ENCODE data around the gene CACNA2D3.
"Not testable (repeated sequence)": the region's sequence is repeated elsewhere in the genome, so short reads cannot be mapped to it uniquely, and the experiment has no call there.

The CACNA2D3 gene

DNA sequence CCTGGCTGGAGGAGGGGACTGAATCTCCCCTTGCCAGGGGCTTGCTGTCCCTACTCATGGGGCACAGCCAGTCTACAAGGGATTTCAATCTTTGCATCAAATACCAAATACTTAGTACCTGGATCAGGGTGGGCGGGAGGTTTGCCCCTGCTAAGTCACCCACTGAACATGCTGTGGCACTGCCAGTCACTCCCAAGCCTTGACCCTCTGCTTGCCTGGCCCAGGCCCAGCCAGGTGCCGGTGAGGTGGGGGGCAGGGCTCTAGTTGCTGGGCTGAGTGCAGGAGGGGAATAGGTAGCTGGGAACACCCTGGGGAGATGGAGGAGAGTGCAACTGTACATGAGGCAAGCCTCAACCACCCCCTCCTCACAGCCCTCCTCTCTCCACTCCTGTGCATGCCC, 941.8 kb downstream of the CACNA2D3 start:
- no peak for DNase-seq

DNA sequence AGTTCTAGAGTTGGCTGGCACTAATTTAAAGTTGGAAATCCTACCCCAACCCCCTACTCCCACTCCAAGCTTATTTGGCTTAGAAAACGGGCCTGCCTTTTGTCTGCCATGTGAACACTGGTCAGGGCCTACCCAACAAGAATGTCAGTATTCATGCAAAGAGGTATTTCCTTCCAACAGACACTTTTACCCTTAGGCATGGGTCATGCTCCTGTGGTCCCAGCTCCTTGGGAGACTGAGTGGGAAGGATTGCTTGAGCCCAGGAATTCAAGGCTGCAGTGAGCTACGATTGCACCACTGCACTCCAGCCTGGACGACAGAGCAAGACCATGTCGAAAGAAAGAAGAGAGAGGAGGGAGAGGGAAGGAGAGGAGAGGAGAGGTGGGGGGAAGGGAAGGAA, 943.0 kb downstream of the CACNA2D3 start:
- DNase-seq, result no peak

- no peak for DNase-seq
These were observed 944.2 kb downstream of the CACNA2D3 start for GRCh38 chr3:55066551-55067047.

DNA sequence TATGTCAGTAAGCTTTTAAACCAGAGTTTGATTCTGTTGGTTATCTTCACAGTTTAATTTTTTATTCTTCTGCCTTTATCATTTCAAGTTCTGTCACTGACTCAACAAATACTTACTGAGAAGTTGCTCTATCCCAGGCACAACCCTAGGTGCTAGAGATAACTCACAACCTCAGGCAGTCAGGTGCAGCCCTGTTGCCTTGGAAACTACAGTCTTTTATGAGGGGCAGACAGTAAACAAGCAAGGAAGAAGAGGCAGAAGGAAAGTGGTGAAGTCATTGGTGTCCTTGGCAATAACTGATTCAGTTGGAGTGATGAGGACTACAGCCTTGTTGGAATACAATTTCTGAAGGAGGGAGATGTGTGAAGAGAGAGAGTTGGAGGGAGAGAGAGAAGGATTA, 947.6 kb downstream of the CACNA2D3 start:
- DNase-seq, result no peak

- DNase-seq, result no peak
These were observed 952.4 kb downstream of the CACNA2D3 start for GRCh38 chr3:55074796-55075195.

DNA sequence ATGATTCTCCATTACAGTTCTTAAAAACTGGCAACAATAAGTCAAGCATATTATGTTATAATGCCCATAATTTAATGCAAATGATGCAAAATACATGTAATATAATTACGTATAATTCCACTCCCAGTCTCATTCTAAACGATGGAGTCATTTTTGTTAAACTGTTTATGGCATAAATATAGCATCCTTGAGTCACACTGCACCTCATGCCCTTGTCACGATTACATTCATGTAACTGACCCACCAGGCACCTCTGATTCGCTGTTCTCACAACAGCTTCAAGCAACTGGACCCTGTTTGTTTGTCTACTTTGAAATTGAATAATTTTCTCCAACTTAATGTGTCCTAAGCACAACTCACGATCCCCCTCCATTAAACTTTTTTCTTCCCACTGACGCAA, 953.5 kb downstream of the CACNA2D3 start:
- DNase-seq, result no peak

DNA sequence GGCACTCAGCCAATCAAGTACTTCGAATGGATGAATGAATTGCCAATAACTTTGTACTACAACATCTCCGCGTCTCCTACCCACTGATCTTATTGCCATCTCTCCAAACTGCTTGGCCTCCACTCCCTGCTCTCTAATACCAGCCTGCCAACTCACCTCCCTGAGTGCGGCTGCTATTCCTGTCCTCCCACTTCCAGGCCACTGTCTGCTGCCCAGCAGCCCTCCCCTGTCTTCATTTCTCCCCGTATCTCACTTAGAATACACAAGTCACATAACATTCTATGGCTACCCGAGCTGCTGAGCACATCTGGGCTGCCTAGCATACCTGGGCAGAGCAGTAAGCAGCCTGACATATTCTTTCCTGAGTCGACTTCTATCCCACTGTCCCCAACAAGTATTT, 955.4 kb downstream of the CACNA2D3 start:
- DNase-seq, result no peak

GRCh38 chr3:55078876-55079275, 956.5 kb downstream of the CACNA2D3 start:
- no peak for DNase-seq

DNA sequence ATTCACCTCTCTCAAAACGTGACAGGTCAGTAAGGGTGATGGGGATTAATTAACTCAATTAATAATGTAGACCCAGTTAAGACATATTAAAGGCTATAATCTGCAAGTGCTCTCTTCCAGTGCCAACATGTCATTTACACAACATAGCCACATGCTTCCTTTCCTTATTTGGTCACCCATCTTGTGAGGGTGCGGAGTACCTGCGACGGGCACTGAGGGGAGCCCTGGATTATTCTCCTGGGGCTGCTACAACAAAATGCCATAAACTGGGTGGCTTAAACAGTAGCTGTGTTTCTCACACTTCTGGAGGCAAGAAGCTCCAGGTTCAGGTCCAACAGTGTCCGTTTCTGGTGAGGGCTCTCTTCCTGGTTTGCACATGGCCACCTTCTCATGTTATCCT, 962.9 kb downstream of the CACNA2D3 start:
- no peak for DNase-seq

- DNase-seq, result no peak
These were observed 966.9 kb downstream of the CACNA2D3 start for GRCh38 chr3:55089211-55089610.

DNA sequence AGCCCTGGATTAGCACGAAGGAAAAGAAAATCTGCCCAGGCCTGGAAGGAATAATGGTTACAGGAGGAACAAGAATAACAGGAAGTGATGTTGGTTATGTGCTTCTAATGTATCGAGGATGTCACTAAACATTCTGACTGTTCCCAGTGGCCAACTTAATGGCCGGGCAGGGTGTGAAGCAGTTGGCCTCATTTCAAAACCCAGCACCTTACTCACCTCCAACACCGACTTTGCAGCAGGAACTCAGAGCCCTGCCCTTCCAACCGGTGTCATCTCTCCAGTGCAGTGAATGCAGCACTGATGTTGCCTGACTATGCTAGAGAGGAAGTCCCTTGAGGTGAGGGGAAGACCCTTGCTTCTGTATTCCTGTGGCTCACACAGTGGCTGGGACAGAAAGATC, 967.9 kb downstream of the CACNA2D3 start:
- no peak for DNase-seq

DNA sequence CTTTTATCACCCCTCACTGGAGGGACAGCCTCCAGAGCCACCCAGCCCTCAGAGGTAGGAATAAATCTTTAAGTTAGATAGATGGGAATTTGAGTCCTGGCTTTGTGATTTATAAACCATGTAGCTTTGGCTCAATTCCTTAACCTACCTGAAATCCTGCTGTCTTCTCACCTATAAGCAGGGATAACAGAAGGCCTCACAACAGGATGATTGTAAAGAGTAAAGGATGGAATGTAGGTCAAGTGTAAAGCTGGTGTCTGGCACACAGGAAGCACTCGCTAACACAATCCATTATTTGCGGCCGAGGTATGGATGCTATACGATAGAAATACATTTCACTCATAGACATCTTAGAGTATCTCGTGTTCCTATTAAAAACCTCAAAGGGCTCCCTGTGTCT, 968.4 kb downstream of the CACNA2D3 start:
- no peak for DNase-seq

GRCh38 chr3:55091381-55092225, 969.3 kb downstream of the CACNA2D3 start:
- DNase-seq, result no peak

GRCh38 chr3:55094676-55095075, 972.3 kb downstream of the CACNA2D3 start:
- DNase-seq, result no peak

- no peak for DNase-seq
These were observed 975.1 kb downstream of the CACNA2D3 start for GRCh38 chr3:55097441-55097840.

DNA sequence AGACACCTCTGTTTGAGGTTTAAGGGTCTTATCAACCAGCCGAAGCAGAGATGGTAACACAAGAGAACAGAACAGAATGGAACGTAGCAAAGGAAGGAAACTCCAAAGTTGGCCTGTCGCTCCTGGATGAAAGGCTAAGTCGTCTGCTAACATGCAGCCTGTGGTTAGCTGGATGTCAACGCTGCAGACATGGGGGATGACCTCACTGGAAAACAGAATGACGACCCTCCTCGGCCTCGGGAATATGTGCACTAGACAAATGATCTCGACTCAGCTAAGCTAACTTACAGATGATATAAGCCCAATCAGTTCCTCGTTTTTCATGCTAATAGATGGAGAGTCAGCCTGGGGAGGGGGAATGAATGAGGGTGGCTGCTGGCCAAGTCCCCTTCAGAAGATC, 983.3 kb downstream of the CACNA2D3 start:
- no peak for DNase-seq

GRCh38 chr3:55107187-55107586, 984.8 kb downstream of the CACNA2D3 start:
- DNase-seq, result no peak

- DNase-seq, result not testable (repeated sequence)
These were observed 989.6 kb downstream of the CACNA2D3 start for GRCh38 chr3:55111906-55112305.

- DNase-seq, result no peak
These were observed 996.1 kb downstream of the CACNA2D3 start for GRCh38 chr3:55118451-55118850.

- no peak for DNase-seq
These were observed 996.9 kb downstream of the CACNA2D3 start for GRCh38 chr3:55119268-55119667.

GRCh38 chr3:55122312-55122711, 1000.0 kb downstream of the CACNA2D3 start:
- no peak for DNase-seq

Measured in NCI-H345 (cell line).